Placental pericyte (primary cell): ENCODE results near the gene DGAT2L6. TPM values are rescaled to one million over a fixed set of nuclear protein-coding genes. Genes with fewer than 3 reads are reported as not detected.

Experiments
- small RNA-seq: library from RNA; depleted of rRNA; stranded (forward); fragments of <200 nt; gene quantifications from one replicate; pipeline ENCODE3, GENCODE V24; 2012; ENCODE audit warnings: low replicate concordance
- total RNA-seq: library from RNA; depleted of rRNA; stranded (reverse); fragments of >200 nt; gene quantifications from 2 replicates; pipeline ENCODE4 v1.2.3, GENCODE V29; 2012

DGAT2L6 gene, protein sequence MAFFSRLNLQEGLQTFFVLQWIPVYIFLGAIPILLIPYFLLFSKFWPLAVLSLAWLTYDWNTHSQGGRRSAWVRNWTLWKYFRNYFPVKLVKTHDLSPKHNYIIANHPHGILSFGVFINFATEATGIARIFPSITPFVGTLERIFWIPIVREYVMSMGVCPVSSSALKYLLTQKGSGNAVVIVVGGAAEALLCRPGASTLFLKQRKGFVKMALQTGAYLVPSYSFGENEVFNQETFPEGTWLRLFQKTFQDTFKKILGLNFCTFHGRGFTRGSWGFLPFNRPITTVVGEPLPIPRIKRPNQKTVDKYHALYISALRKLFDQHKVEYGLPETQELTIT
- not detected in 2 replicates for total RNA-seq

DNA sequence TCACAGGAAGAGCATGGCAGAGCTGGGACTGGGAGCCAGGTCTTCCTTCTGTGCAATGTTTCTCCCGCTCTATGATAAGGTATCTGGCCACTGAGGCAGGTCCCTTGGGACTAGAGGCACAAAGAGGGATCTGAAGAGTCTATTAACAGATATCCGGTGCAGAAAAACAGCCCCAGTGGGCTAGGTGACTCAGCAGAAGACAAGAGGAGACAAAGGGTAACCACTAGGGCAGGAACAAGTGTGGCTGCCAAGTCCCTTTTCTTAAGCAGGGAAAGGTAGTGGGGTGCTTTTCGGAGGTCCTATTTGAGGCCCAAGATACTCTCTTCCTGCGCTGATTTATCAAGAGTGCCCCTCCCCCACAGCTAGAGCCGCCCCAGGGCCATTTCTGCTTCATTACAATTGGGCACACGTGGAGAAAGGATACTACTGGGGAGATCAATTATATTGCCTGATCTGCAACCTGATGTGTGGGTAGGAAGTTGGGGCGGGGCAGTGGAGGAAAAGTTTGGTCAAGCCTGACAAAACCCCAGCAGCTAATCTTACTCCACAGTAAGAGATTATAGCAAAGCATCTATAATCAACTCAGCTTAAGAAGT is at the start of gene DGAT2L6:
Gene DGAT2L6 (plus strand): TSS at position 546 of the 596 bp plus-strand sequence. CDS start 100 bp downstream, outside the sequence.

DNA sequence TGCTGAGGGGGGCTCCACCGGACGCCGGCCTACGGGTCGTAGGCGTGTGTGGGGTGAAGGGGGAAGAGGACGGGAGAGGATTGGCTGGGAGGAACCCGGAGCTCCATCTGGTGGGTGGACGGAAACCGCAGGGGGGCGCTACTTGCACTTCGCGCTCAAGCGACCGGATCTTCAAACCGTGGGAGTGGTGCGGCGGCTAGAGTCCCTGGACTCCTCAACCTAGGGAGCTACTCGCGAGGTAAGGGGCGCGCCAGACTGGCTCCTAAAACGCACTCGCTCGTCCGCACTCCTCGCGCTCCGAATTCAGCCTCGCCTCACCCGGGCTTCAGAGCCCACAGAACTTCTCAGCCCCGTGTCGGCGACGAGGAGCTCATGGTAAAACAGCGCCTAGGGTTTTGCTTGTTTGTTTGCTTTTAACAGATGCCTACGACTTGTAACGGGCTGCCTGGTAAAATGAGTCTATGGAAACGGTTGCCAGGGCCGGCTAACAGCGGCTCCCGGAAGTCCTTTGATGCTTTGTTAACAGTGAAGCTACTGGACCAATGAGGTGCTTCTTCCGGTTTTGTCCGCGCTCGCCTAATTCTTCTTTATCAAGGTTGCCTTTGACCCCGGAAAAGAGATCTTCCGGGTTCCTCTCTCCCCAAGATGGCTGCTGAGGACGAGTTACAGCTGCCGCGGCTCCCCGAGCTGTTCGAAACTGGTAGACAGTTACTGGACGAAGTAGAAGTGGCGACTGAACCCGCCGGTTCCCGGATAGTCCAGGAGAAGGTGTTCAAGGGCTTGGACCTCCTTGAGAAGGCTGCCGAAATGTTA is 43.8 kb upstream of the DGAT2L6 start, which contains the start of gene IGBP1:
Gene IGBP1 (plus strand): TSS at position 145 of the 813 bp plus-strand sequence. CDS start 501 bp downstream, at position 646.

DNA sequence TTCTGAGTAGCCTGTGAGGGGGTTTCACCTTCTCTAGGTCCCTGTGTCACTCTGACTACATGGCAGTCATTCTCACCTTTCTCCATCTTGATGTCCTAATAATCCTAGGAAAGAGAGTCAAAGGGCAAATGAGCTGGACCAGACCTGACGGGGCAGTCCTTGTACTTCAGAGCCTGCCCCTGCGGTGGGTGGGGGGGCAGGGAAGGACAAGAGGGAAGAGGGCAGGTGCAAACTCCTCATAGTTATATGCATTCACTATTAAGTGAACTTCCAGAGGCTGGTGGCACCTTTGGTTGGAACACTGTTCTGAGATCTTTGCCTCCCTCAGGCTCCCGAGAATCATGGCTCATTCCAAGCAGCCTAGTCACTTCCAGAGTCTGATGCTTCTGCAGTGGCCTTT is 57.1 kb downstream of the DGAT2L6 start, which contains the start of gene AWAT1:
Gene AWAT1 (plus strand): TSS at position 301 of the 400 bp plus-strand sequence. CDS start 41 bp downstream, at position 342.

Small RNA genes lying within 50 kb of the gene (small RNA-seq; reads per million reads assigned to genes)
- gene RNA5SP507: 0.16 reads per million

Other genes starting within 250 kb of the DGAT2L6 start
- gene AWAT2, start 127.5 kb upstream of the DGAT2L6 start, total RNA-seq: not detected in 2 replicates
- gene OTUD6A, start 115.0 kb upstream of the DGAT2L6 start, total RNA-seq: not detected in 2 replicates
- gene IGBP1, start 44.0 kb upstream of the DGAT2L6 start, total RNA-seq: 38.5 and 160 TPM in 2 replicates
- gene AWAT1, start 57.2 kb downstream of the DGAT2L6 start, total RNA-seq: not detected in 2 replicates
- 0.14 and 0.22 TPM in 2 replicates for gene P2RY4, start 82.7 kb downstream of the DGAT2L6 start, total RNA-seq
- not detected in 2 replicates for gene ARR3, start 90.9 kb downstream of the DGAT2L6 start, total RNA-seq
- gene RAB41, start 104.7 kb downstream of the DGAT2L6 start, total RNA-seq: not detected in 2 replicates
- gene PDZD11, start 112.4 kb downstream of the DGAT2L6 start, total RNA-seq: 39.0 and 49.1 TPM in 2 replicates
- gene KIF4A, start 112.6 kb downstream of the DGAT2L6 start, total RNA-seq: 1.1 and 24.6 TPM in 2 replicates
- not detected in 2 replicates for gene GDPD2, start 245.8 kb downstream of the DGAT2L6 start, total RNA-seq